Fibroblast of lung (primary cell): ENCODE data around the gene ONECUT1. TPM values are rescaled to one million over a fixed set of nuclear protein-coding genes. Genes with fewer than 3 reads are reported as not detected.

Experiments
- DNase-seq, 2 donors: peaks; one replicate each; pipeline versions ENCODE4 v3.0.0 to v3.0.0-alpha.2; 2010; ENCODE audit warnings: low read depth in 2 of 2
- H2AFZ ChIP-seq: 2 replicates; pipeline ENCODE4 v1.5.1; 2012; ENCODE audit warnings: low read length, control low read depth, inconsistent platforms
- H3K27ac ChIP-seq: 2 replicates; pipeline ENCODE4 v1.5.1; 2011; ENCODE audit warnings: low read length, control low read depth; ENCODE audit not compliant: insufficient read depth
- H3K27me3 ChIP-seq: 2 replicates; pipeline ENCODE4 v1.5.1; 2011; ENCODE audit warnings: mild to moderate bottlenecking, low read length; ENCODE audit not compliant: control insufficient read depth, insufficient read depth
- H3K36me3 ChIP-seq: 2 replicates; pipeline ENCODE4 v1.5.1; 2011; ENCODE audit warnings: low read length; ENCODE audit not compliant: control insufficient read depth, insufficient read depth
- H3K4me1 ChIP-seq: 2 replicates; pipeline ENCODE4 v1.5.1; 2011; ENCODE audit warnings: low read length; ENCODE audit not compliant: control insufficient read depth, insufficient read depth; ENCODE audit errors: extremely low read depth
- H3K4me2 ChIP-seq: 2 replicates; pipeline ENCODE4 v1.5.1; 2011; ENCODE audit warnings: low read length, control low read depth; ENCODE audit not compliant: insufficient read depth; ENCODE audit errors: extremely low read depth
- H3K4me3 ChIP-seq, 4 experiments: fragments of 200-600 bp in 1 of 4; sonication (generic) in 1 of 4; replicated peaks in 1 of 4; 2 replicates each; pipeline ENCODE4 v1.5.1; 2011 to 2016; ENCODE audit warnings: low read length in 4 of 4, low read depth in 3 of 4, mild to moderate bottlenecking in 3 of 4, control low read depth in 2 of 4, inconsistent platforms in 1 of 4, mixed read lengths in 1 of 4; ENCODE audit not compliant: insufficient read depth in 1 of 4; ENCODE audit errors: control extremely low read depth in 1 of 4
- H3K79me2 ChIP-seq: 2 replicates; pipeline ENCODE4 v1.5.1; 2012; ENCODE audit warnings: mild to moderate bottlenecking, low read length, inconsistent platforms; ENCODE audit not compliant: control insufficient read depth, insufficient read depth
- H3K9ac ChIP-seq: 2 replicates; pipeline ENCODE4 v1.5.1; 2011; ENCODE audit warnings: mild to moderate bottlenecking, low read length, control low read depth; ENCODE audit not compliant: insufficient read depth
- H3K9me3 ChIP-seq: 2 replicates; pipeline ENCODE4 v1.5.1; 2012; ENCODE audit warnings: low read depth, low read length; ENCODE audit not compliant: control insufficient read depth, insufficient read depth
- H4K20me1 ChIP-seq: 2 replicates; pipeline ENCODE4 v1.5.1; 2011; ENCODE audit warnings: low read length; ENCODE audit not compliant: control insufficient read depth, insufficient read depth; ENCODE audit errors: extremely low read depth
- EZH2 ChIP-seq: IDR thresholded peaks from 2 replicates; pipeline ENCODE4 v1.5.1; 2012; ENCODE audit warnings: low read length, control low read depth, mild to moderate bottlenecking; ENCODE audit errors: missing control alignments
- polyA plus RNA-seq, 2 donors: library from polyadenylated mRNA; depleted of rRNA in 1 of 2; stranded (reverse) in 1 of 2; unstranded in 1 of 2; fragments of >200 nt; gene quantifications; 2 replicates each; pipeline ENCODE4 v1.2.1, GENCODE V29; 2011 to 2012; ENCODE audit warnings: missing spikeins in 1 of 2
- total RNA-seq: library from RNA; depleted of rRNA; stranded (reverse); fragments of >200 nt; gene quantifications from 2 replicates; pipeline ENCODE4 v1.2.1, GENCODE V29; 2014
- TF ChIP-seq, protein P1 (sequence below), 2 donors: IDR thresholded peaks in 1 of 2; conservative IDR thresholded peaks in 1 of 2; 1 replicate in 1 of 2; 2 replicates in 1 of 2; pipeline ENCODE4 v1.5.1; 2011 to 2012; ENCODE audit warnings: low read length in 2 of 2, control low read depth in 1 of 2, inconsistent platforms in 1 of 2, low read depth in 1 of 2, mild to moderate bottlenecking in 1 of 2

Gene ONECUT1
- total and polyA plus RNA-seq, 2 donors (not counting 1 experiment from before 2014, with no cell fraction given) = not detected

DNA sequence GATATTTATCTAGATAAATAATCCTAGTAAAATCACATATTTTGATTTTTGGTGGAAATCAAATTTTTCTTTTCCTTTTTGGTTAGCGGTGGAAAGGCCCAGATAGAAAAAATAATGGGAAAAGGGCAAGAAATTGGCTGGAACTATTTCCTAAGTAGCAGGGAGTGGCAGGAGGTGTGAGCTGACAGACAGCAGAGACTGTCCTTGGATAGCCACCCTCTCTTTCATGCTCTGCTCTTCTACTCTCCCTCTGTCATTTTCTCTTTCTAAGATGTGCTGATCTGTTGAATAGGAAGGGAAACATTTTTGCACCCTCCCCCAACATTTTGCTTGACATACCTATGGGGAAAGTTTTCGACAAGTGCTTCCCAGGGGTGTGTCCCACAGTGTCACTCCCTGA, 18.9 kb upstream of the ONECUT1 start:
- H3K79me2 ChIP-seq = no peaks in the 10 kb centered on the region
- H3K27ac ChIP-seq = no peak overlapping the region
- peaks cover 25% of the 10 kb centered on the region for H3K27me3 ChIP-seq
- no peaks in the 10 kb centered on the region for H4K20me1 ChIP-seq
- H3K36me3 ChIP-seq = no peaks in the 10 kb centered on the region
- no peak overlapping the region for H3K4me3 ChIP-seq
- H2AFZ ChIP-seq = no peak overlapping the region
- H3K4me1 ChIP-seq = no peaks in the 10 kb centered on the region
- H3K4me2 ChIP-seq = no peak overlapping the region
- DNase-seq = no peak
- TF ChIP-seq, protein P1, sequence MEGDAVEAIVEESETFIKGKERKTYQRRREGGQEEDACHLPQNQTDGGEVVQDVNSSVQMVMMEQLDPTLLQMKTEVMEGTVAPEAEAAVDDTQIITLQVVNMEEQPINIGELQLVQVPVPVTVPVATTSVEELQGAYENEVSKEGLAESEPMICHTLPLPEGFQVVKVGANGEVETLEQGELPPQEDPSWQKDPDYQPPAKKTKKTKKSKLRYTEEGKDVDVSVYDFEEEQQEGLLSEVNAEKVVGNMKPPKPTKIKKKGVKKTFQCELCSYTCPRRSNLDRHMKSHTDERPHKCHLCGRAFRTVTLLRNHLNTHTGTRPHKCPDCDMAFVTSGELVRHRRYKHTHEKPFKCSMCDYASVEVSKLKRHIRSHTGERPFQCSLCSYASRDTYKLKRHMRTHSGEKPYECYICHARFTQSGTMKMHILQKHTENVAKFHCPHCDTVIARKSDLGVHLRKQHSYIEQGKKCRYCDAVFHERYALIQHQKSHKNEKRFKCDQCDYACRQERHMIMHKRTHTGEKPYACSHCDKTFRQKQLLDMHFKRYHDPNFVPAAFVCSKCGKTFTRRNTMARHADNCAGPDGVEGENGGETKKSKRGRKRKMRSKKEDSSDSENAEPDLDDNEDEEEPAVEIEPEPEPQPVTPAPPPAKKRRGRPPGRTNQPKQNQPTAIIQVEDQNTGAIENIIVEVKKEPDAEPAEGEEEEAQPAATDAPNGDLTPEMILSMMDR (conservative IDR thresholded peaks at IDR 0.05 in 1 of 2, IDR thresholded peaks at IDR 0.05 in 1 of 2; ENCODE audit: low read depth in 1 of 2, low read length in 2 of 2) = no peak
- TF ChIP-seq EZH2 = no peak
- no peaks in the 10 kb centered on the region for H3K9me3 ChIP-seq
- no peak overlapping the region for H3K9ac ChIP-seq

- H2AFZ ChIP-seq = no peak overlapping the region
- no peak overlapping the region for H3K4me3 ChIP-seq
- H3K36me3 ChIP-seq = no peaks in the 10 kb centered on the region
- H3K4me2 ChIP-seq = no peak overlapping the region
- TF ChIP-seq EZH2 = no peak
- TF ChIP-seq, protein P1 (conservative IDR thresholded peaks at IDR 0.05 in 1 of 2, IDR thresholded peaks at IDR 0.05 in 1 of 2; ENCODE audit: low read depth in 1 of 2, low read length in 2 of 2) = no peak
- H3K4me1 ChIP-seq = no peaks in the 10 kb centered on the region
- no peak for DNase-seq
- no peaks in the 10 kb centered on the region for H3K79me2 ChIP-seq
- H4K20me1 ChIP-seq = no peaks in the 10 kb centered on the region
- H3K27ac ChIP-seq = no peak overlapping the region
- peaks cover 29% of the 10 kb centered on the region for H3K27me3 ChIP-seq
- H3K9me3 ChIP-seq = no peaks in the 10 kb centered on the region
- no peak overlapping the region for H3K9ac ChIP-seq
Observed at GRCh38 chr15:52808441-52808840, 18.3 kb upstream of the ONECUT1 start.

GRCh38 chr15:52806284-52806655, 16.1 kb upstream of the ONECUT1 start:
- Histone ChIP-seq H2AFZ (no peak overlapping the region), H3K27ac (no peak overlapping the region), H3K9ac (no peak overlapping the region), H4K20me1 (no peaks in the 10 kb centered on the region), H3K27me3 (peaks cover 49% of the 10 kb centered on the region), H3K4me3 (no peak overlapping the region), H3K4me2 (no peak overlapping the region), H3K4me1 (no peaks in the 10 kb centered on the region), H3K9me3 (no peaks in the 10 kb centered on the region), H3K79me2 (no peaks in the 10 kb centered on the region), H3K36me3 (no peaks in the 10 kb centered on the region)
- DNase-seq = no peak
- TF ChIP-seq, protein P1 (conservative IDR thresholded peaks at IDR 0.05 in 1 of 2, IDR thresholded peaks at IDR 0.05 in 1 of 2; ENCODE audit: low read depth in 1 of 2, low read length in 2 of 2) = no peak
- TF ChIP-seq EZH2 = no peak
